ENCODE data around the gene KDM3A. TPM values are rescaled to one million over a fixed set of nuclear protein-coding genes. Genes with fewer than 3 reads are reported as not detected.

Gene KDM3A
- total RNA-seq, 2 donors from 2014 or later, result 24.6 to 56.6 TPM

- Histone ChIP-seq H3K27ac (no peak overlapping the region), H3K36me3 (no peaks in the 10 kb centered on the region), H3K27me3 (replicated peaks; ENCODE audit: insufficient read depth) (no peaks in the 10 kb centered on the region), H3K4me1 (replicated peaks) (no peaks in the 10 kb centered on the region), H3K4me3 (no peak overlapping the region), H3K9me3 (no peaks in the 10 kb centered on the region)
- TF ChIP-seq CTCF (IDR thresholded peaks at IDR 0.05) (no peak), POLR2A (IDR thresholded peaks at IDR 0.05) (no peak), POLR2AphosphoS5 (IDR thresholded peaks at IDR 0.05) (no peak)
- DNase-seq (ENCODE audit: low spot score), result no peak
- WGBS, result 94% methylated on average over 2 of the region's 2 CpGs
- intact Hi-C loops (cut with DNase I), result no loop called here
These were observed 59.3 kb downstream of the KDM3A start for GRCh38 chr2:86500325-86501083.

- Histone ChIP-seq H3K9me3 (no peaks in the 10 kb centered on the region), H3K4me1 (replicated peaks) (no peaks in the 10 kb centered on the region), H3K27ac (no peak overlapping the region), H3K27me3 (replicated peaks; ENCODE audit: insufficient read depth) (no peaks in the 10 kb centered on the region), H3K4me3 (no peak overlapping the region), H3K36me3 (no peaks in the 10 kb centered on the region)
- 91% methylated on average over 7 of the region's 7 CpGs for whole genome bisulfite sequencing
- no peak for TF ChIP-seq POLR2AphosphoS5 (IDR thresholded peaks at IDR 0.05)
- TF ChIP-seq CTCF (IDR thresholded peaks at IDR 0.05), result no peak
- TF ChIP-seq POLR2A (IDR thresholded peaks at IDR 0.05), result no peak
- DNase-seq (ENCODE audit: low spot score), result no peak
- intact Hi-C loops (cut with DNase I), result no loop called here
These were observed 66.4 kb downstream of the KDM3A start for GRCh38 chr2:86507600-86507999.

- no peaks in the 10 kb centered on the region for H3K27me3 ChIP-seq (replicated peaks; ENCODE audit: insufficient read depth)
- TF ChIP-seq POLR2AphosphoS5 (IDR thresholded peaks at IDR 0.05), result no peak
- no peak for TF ChIP-seq POLR2A (IDR thresholded peaks at IDR 0.05)
- TF ChIP-seq CTCF (IDR thresholded peaks at IDR 0.05), result no peak
- DNase-seq (ENCODE audit: low spot score), result no peak
- H3K4me1 ChIP-seq (replicated peaks), result no peaks in the 10 kb centered on the region
- H3K27ac ChIP-seq, result no peak overlapping the region
- intact Hi-C loops (cut with DNase I), result no loop called here
- H3K36me3 ChIP-seq, result no peaks in the 10 kb centered on the region
- no peaks in the 10 kb centered on the region for H3K9me3 ChIP-seq
- H3K4me3 ChIP-seq, result no peak overlapping the region
- 93% methylated on average over 4 of the region's 4 CpGs for WGBS
These were observed 69.3 kb downstream of the KDM3A start for GRCh38 chr2:86510436-86510933.

- Histone ChIP-seq H3K27me3 (replicated peaks; ENCODE audit: insufficient read depth) (no peaks in the 10 kb centered on the region), H3K4me1 (replicated peaks) (no peaks in the 10 kb centered on the region), H3K36me3 (no peaks in the 10 kb centered on the region), H3K9me3 (no peaks in the 10 kb centered on the region), H3K27ac (no peak overlapping the region), H3K4me3 (no peak overlapping the region)
- WGBS, result 82% methylated on average over 4 of the region's 4 CpGs
- intact Hi-C loops (cut with DNase I), result no loop called here
- TF ChIP-seq POLR2AphosphoS5 (IDR thresholded peaks at IDR 0.05) (no peak), POLR2A (IDR thresholded peaks at IDR 0.05) (no peak), CTCF (IDR thresholded peaks at IDR 0.05) (no peak)
- no peak for DNase-seq (ENCODE audit: low spot score)
These were observed 70.9 kb downstream of the KDM3A start for GRCh38 chr2:86512034-86512433.

GRCh38 chr2:86512892-86513291, 71.7 kb downstream of the KDM3A start:
- no peaks in the 10 kb centered on the region for H3K36me3 ChIP-seq

More at GRCh38 chr2:86512892-86513291, 71.7 kb downstream of the KDM3A start:
- no peaks in the 10 kb centered on the region for H3K27me3 ChIP-seq (replicated peaks; ENCODE audit: insufficient read depth)
- no peak overlapping the region for H3K4me3 ChIP-seq
- intact Hi-C loops (cut with DNase I), result no loop called here
- H3K4me1 ChIP-seq (replicated peaks), result no peaks in the 10 kb centered on the region
- H3K9me3 ChIP-seq, result no peaks in the 10 kb centered on the region
- TF ChIP-seq POLR2A (IDR thresholded peaks at IDR 0.05) (no peak), POLR2AphosphoS5 (IDR thresholded peaks at IDR 0.05) (no peak), CTCF (IDR thresholded peaks at IDR 0.05) (no peak)
- 69% methylated on average over 2 of the region's 2 CpGs for WGBS
- DNase-seq (ENCODE audit: low spot score), result no peak
- no peak overlapping the region for H3K27ac ChIP-seq

All from prostate gland (tissue), 2 donors.